Endothelial cell of umbilical vein (primary cell): ENCODE data around the gene IL36B. TPM values are rescaled to one million over a fixed set of nuclear protein-coding genes. Genes with fewer than 3 reads are reported as not detected.

ENCODE experiments used
- BruUV-seq: library from RNA; stranded (reverse); fragments of 400-500 nt; replicated peaks from 2 replicates; lab custom pipeline; 2021; lab: Mats Ljungman, UMichigan
- CTCF ChIA-PET: fragments of 300-600, 350-600 bp; sonication (Branson Sonifier 250); formaldehyde crosslinking; loops from one replicate; lab custom pipeline; 2021; ENCODE audit warnings: antibody characterized with exemption, inconsistent platforms; lab: Charles Lee
- POLR2A ChIA-PET: fragments of 300-600, 350-600 bp; sonication (Branson Sonifier 250); formaldehyde crosslinking; loops from one replicate; lab custom pipeline; 2021; ENCODE audit warnings: antibody characterized with exemption, inconsistent platforms; lab: Charles Lee
- DNase-seq: peaks from one replicate; pipeline ENCODE4 v3.0.0-alpha.2; 2011; ENCODE audit warnings: low read depth, low spot score
- FAIRE-seq: peaks from 2 replicates; lab custom pipeline; 2011; peaks lifted over from hg19 to GRCh38; lab: Jason Lieb, UNC
- H2AFZ ChIP-seq: 2 replicates; pipeline ENCODE4 v1.6.0; 2012; ENCODE audit warnings: low read depth, low read length, control low read depth, inconsistent platforms
- H3K27ac ChIP-seq: 2 replicates; pipeline ENCODE4 v1.5.1; 2011; ENCODE audit warnings: low read depth, mild to moderate bottlenecking, control low read depth, low read length, moderate library complexity; ENCODE audit not compliant: insufficient read depth
- H3K27me3 ChIP-seq, 2 experiments: 2 replicates each; pipeline versions ENCODE4 v1.6.0 to v1.6.1; 2011; ENCODE audit warnings: low read length in 2 of 2, mixed read lengths in 1 of 2; ENCODE audit not compliant: control insufficient read depth in 2 of 2, insufficient read depth in 2 of 2
- H3K36me3 ChIP-seq, 2 experiments: 2 replicates in 1 of 2; 3 replicates in 1 of 2; pipeline ENCODE4 v1.5.1; 2011; ENCODE audit warnings: low read length in 2 of 2, mild to moderate bottlenecking in 1 of 2, moderate library complexity in 1 of 2; ENCODE audit not compliant: control insufficient read depth in 2 of 2, insufficient read depth in 2 of 2; ENCODE audit errors: extremely low read depth in 1 of 2
- H3K4me1 ChIP-seq: 3 replicates; pipeline ENCODE4 v1.5.1; 2011; ENCODE audit warnings: mild to moderate bottlenecking, low read length; ENCODE audit not compliant: control insufficient read depth, insufficient read depth; ENCODE audit errors: extremely low read depth
- H3K4me2 ChIP-seq: 2 replicates; pipeline ENCODE4 v1.6.1; 2011; ENCODE audit warnings: low read length, control low read depth, mixed read lengths; ENCODE audit not compliant: insufficient read depth
- H3K4me3 ChIP-seq, 3 experiments: fragments of 200-600 bp in 1 of 3; sonication (generic), shearing (Covaris generic) in 1 of 3; replicated peaks in 1 of 3; 2 replicates each; pipeline ENCODE4 v1.5.1; 2011 to 2016; ENCODE audit warnings: control low read depth in 3 of 3, low read length in 3 of 3, mild to moderate bottlenecking in 2 of 3, inconsistent platforms in 1 of 3, low read depth in 1 of 3, moderate library complexity in 1 of 3; ENCODE audit not compliant: insufficient read depth in 1 of 3
- H3K79me2 ChIP-seq: 2 replicates; pipeline ENCODE4 v1.6.0; 2012; ENCODE audit warnings: low read length, inconsistent platforms; ENCODE audit not compliant: control insufficient read depth, insufficient read depth
- H3K9ac ChIP-seq: replicated peaks from 2 replicates; pipeline ENCODE3; 2011; ENCODE audit warnings: low read length, control low read depth; ENCODE audit not compliant: insufficient read depth; ENCODE audit errors: extremely low read depth
- H3K9me1 ChIP-seq: replicated peaks from 3 replicates; pipeline ENCODE4 v1.6.0; 2011; ENCODE audit warnings: mild to moderate bottlenecking, low read length; ENCODE audit not compliant: control insufficient read depth, insufficient read depth; ENCODE audit errors: extremely low read depth
- H3K9me3 ChIP-seq: replicated peaks from 2 replicates; pipeline ENCODE4 v1.5.1; 2012; ENCODE audit warnings: low read length, inconsistent platforms; ENCODE audit not compliant: control insufficient read depth, insufficient read depth
- H4K20me1 ChIP-seq: replicated peaks from 2 replicates; pipeline ENCODE3; 2011; ENCODE audit warnings: mild to moderate bottlenecking, low read length; ENCODE audit not compliant: control insufficient read depth, insufficient read depth; ENCODE audit errors: extremely low read depth
- FOS ChIP-seq: IDR thresholded peaks from 2 replicates; pipeline ENCODE4 v1.6.1; 2011; ENCODE audit warnings: mild to moderate bottlenecking, low read length, moderate library complexity, borderline replicate concordance; ENCODE audit not compliant: insufficient read depth
- POLR2AphosphoS5 ChIP-seq: IDR thresholded peaks from 2 replicates; pipeline ENCODE4 v1.6.1; 2012; ENCODE audit warnings: low read depth, mild to moderate bottlenecking, control low read depth, low read length, moderate library complexity; ENCODE audit not compliant: insufficient read depth
- dilution Hi-C: fragments of 300-500 bp; cut with MboI; formaldehyde crosslinking; loops from one replicate; pipeline ENCODE4 v1.15.0; 2019; ENCODE audit warnings: low sequenced_read_pairs; ENCODE audit not compliant: extremely low pct_ligation_motif_present
- intact Hi-C: fragments of 100-400 bp; cut with micrococcal nuclease; formaldehyde crosslinking; loops from one replicate; pipeline ENCODE4 v1.10.0; 2022
- polyA plus RNA-seq, 4 experiments: library from polyadenylated mRNA; depleted of rRNA in 3 of 4; stranded (reverse) in 3 of 4; unstranded in 1 of 4; fragments of >200 nt; gene quantifications; 2 replicates each; pipeline versions ENCODE4 v1.2.1 to v1.2.3, GENCODE V29; 2011 to 2012; ENCODE audit warnings: missing spikeins in 1 of 4
- total RNA-seq: library from RNA; stranded (reverse); gene quantifications from 2 replicates; pipeline ENCODE4 v1.2.3, GENCODE V29; 2021
- TF ChIP-seq, protein P1 (sequence below): IDR thresholded peaks from 2 replicates; pipeline ENCODE4 v1.6.1; 2011; ENCODE audit not compliant: insufficient read depth, insufficient read length
- TF ChIP-seq, protein P2 (sequence below), 2 donors: IDR thresholded peaks; 1 replicate in 1 of 2; 2 replicates in 1 of 2; pipeline ENCODE4 v1.5.1; 2011; ENCODE audit warnings: low read length in 2 of 2, mild to moderate bottlenecking in 2 of 2, moderate library complexity in 2 of 2, control low read depth in 1 of 2, inconsistent platforms in 1 of 2, low read depth in 1 of 2; ENCODE audit not compliant: insufficient read depth in 1 of 2; ENCODE audit errors: extremely low read depth in 1 of 2

Gene IL36B
- total and polyA plus RNA-seq, 2 donors (not counting 3 experiments of a cell fraction or from before 2014, with no cell fraction given) = not detected

DNA sequence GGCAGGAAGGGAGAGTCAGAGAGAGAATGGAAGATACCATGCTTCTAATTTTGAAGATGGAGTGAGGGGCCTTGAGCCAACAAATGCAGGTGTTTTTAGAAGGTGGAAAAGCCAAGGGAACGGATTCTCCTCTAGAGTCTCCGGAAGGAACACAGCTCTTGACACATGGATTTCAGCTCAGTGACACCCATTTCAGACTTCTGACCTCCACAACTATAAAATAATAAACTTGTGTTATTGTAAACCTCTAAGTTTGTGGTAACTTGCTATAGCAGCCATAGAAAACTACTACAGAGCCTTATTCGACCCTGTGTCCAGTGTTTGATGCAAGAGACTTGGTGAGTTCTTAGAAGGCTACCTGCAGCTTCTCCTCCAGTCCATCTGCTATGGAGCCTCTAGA, 22.9 kb upstream of the IL36B start:
- no peak for TF ChIP-seq FOS
- TF ChIP-seq, protein P1, sequence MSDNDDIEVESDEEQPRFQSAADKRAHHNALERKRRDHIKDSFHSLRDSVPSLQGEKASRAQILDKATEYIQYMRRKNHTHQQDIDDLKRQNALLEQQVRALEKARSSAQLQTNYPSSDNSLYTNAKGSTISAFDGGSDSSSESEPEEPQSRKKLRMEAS = no peak
- no peak for TF ChIP-seq POLR2AphosphoS5
- no TSS peak for BruUV-seq
- DNase-seq (no peak), FAIRE-seq (no peak)
- Histone ChIP-seq H3K4me1 (no peaks in the 10 kb centered on the region), H3K4me2 (no peak overlapping the region), H3K9me1 (no peaks in the 10 kb centered on the region), H3K27ac (no peak overlapping the region), H3K9ac (no peak overlapping the region), H3K79me2 (no peaks in the 10 kb centered on the region), H3K9me3 (no peaks in the 10 kb centered on the region), H3K4me3 (no peak overlapping the region), H4K20me1 (no peaks in the 10 kb centered on the region), H3K27me3 (peaks cover under 1 to 2% of the 10 kb centered on the region in 2 experiments), H2AFZ (no peak overlapping the region), H3K36me3 (no peaks in the 10 kb centered on the region)
- dilution Hi-C loops = no loop called here
- CTCF ChIA-PET = no interaction called here
- POLR2A ChIA-PET = no interaction called here
- intact Hi-C loops = no loop called here

DNA sequence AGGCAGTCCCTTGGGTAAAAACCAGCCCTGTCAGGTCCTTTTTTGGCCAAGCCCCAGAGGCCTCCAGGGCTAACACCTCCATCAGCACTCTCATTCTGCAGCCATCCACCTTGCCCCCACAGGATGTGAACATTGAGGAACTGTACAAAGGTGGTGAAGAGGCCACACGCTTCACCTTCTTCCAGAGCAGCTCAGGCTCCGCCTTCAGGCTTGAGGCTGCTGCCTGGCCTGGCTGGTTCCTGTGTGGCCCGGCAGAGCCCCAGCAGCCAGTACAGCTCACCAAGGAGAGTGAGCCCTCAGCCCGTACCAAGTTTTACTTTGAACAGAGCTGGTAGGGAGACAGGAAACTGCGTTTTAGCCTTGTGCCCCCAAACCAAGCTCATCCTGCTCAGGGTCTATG, 22.4 kb upstream of the IL36B start:
- H3K79me2 ChIP-seq = no peaks in the 10 kb centered on the region
- TF ChIP-seq, protein P2, sequence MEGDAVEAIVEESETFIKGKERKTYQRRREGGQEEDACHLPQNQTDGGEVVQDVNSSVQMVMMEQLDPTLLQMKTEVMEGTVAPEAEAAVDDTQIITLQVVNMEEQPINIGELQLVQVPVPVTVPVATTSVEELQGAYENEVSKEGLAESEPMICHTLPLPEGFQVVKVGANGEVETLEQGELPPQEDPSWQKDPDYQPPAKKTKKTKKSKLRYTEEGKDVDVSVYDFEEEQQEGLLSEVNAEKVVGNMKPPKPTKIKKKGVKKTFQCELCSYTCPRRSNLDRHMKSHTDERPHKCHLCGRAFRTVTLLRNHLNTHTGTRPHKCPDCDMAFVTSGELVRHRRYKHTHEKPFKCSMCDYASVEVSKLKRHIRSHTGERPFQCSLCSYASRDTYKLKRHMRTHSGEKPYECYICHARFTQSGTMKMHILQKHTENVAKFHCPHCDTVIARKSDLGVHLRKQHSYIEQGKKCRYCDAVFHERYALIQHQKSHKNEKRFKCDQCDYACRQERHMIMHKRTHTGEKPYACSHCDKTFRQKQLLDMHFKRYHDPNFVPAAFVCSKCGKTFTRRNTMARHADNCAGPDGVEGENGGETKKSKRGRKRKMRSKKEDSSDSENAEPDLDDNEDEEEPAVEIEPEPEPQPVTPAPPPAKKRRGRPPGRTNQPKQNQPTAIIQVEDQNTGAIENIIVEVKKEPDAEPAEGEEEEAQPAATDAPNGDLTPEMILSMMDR (IDR thresholded peaks at IDR 0.05; ENCODE audit: extremely low read depth in 1 of 2, insufficient read depth in 1 of 2, low read depth in 1 of 2, low read length in 2 of 2) = no peak
- no peak overlapping the region for H3K9ac ChIP-seq
- H3K4me3 ChIP-seq = no peak overlapping the region
- BruUV-seq = no TSS peak
- no peak for FAIRE-seq
- no peaks in the 10 kb centered on the region for H3K36me3 ChIP-seq
- H4K20me1 ChIP-seq = no peaks in the 10 kb centered on the region
- H3K27ac ChIP-seq = no peak overlapping the region
- no peaks in the 10 kb centered on the region for H3K4me1 ChIP-seq
- DNase-seq = no peak
- intact Hi-C loops = no loop called here
- ChIA-PET CTCF (no interaction called here), POLR2A (no interaction called here)
- H3K27me3 ChIP-seq = no peaks in the 10 kb centered on the region
- no peaks in the 10 kb centered on the region for H3K9me3 ChIP-seq
- H2AFZ ChIP-seq = no peak overlapping the region
- H3K4me2 ChIP-seq = no peak overlapping the region
- dilution Hi-C loops = no loop called here
- H3K9me1 ChIP-seq = no peaks in the 10 kb centered on the region
